ENCODE results near the gene SYT4.

The SYT4 gene

GRCh38 chr18:43267818-43268217 is 9.5 kb downstream of the SYT4 start:
- no peak for DNase-seq (ENCODE audit: insufficient read length, low spot score)
- no peak for TF ChIP-seq POLR2A (IDR thresholded peaks at IDR 0.05; ENCODE audit: low read depth, low read length)
- FAIRE-seq: no peak

- no peak for FAIRE-seq
- TF ChIP-seq POLR2A (IDR thresholded peaks at IDR 0.05; ENCODE audit: low read depth, low read length): no peak
Observed at GRCh38 chr18:43265465-43265864, 11.8 kb downstream of the SYT4 start.

GRCh38 chr18:43248610-43249249 is 28.6 kb downstream of the SYT4 start:
- TF ChIP-seq POLR2A (IDR thresholded peaks at IDR 0.05; ENCODE audit: low read depth, low read length): no peak
- no peak for FAIRE-seq

More at GRCh38 chr18:43265465-43265864, 11.8 kb downstream of the SYT4 start:
- DNase-seq (ENCODE audit: insufficient read length, low spot score): no peak

GRCh38 chr18:43247944-43248343 is 29.3 kb downstream of the SYT4 start:
- DNase-seq (ENCODE audit: insufficient read length, low spot score) (no peak), FAIRE-seq (no peak)
- no peak for TF ChIP-seq POLR2A (IDR thresholded peaks at IDR 0.05; ENCODE audit: low read depth, low read length)

More at GRCh38 chr18:43248610-43249249, 28.6 kb downstream of the SYT4 start:
- no peak for DNase-seq (ENCODE audit: insufficient read length, low spot score)

- FAIRE-seq (no peak), DNase-seq (ENCODE audit: insufficient read length, low spot score) (no peak)
- no peak for TF ChIP-seq POLR2A (IDR thresholded peaks at IDR 0.05; ENCODE audit: low read depth, low read length)
Observed at GRCh38 chr18:43238429-43238828, 38.9 kb downstream of the SYT4 start.

- DNase-seq (ENCODE audit: insufficient read length, low spot score) (no peak), FAIRE-seq (no peak)
- no peak for TF ChIP-seq POLR2A (IDR thresholded peaks at IDR 0.05; ENCODE audit: low read depth, low read length)
Observed at GRCh38 chr18:43236921-43237320, 40.4 kb downstream of the SYT4 start.

- DNase-seq (ENCODE audit: insufficient read length, low spot score) (no peak), FAIRE-seq (no peak)
- no peak for TF ChIP-seq POLR2A (IDR thresholded peaks at IDR 0.05; ENCODE audit: low read depth, low read length)
Observed at GRCh38 chr18:43234889-43235288, 42.4 kb downstream of the SYT4 start.

GRCh38 chr18:43222501-43222900 is 54.8 kb downstream of the SYT4 start:
- no peak for FAIRE-seq
- DNase-seq (ENCODE audit: insufficient read length, low spot score): no peak
- TF ChIP-seq POLR2A (IDR thresholded peaks at IDR 0.05; ENCODE audit: low read depth, low read length): no peak

GRCh38 chr18:43220691-43221090 is 56.6 kb downstream of the SYT4 start:
- DNase-seq (ENCODE audit: insufficient read length, low spot score): no peak
- no peak for TF ChIP-seq POLR2A (IDR thresholded peaks at IDR 0.05; ENCODE audit: low read depth, low read length)
- no peak for FAIRE-seq
